AG09319 (cell line): ENCODE data around the gene RTF1.
A peak's percentile ranks its signal among the peaks of the same experiment; 100 is the strongest.
"Not testable (repeated sequence)": the region's sequence is repeated elsewhere in the genome, so short reads cannot be mapped to it uniquely, and the experiment has no call there.

Source experiments
- DNase-seq: peaks from one replicate; pipeline ENCODE4 v3.0.0-alpha.2; 2010; ENCODE audit warnings: low read depth; ENCODE audit errors: extremely low read depth
- TF ChIP-seq, protein P1 (sequence below): IDR thresholded peaks from 2 replicates; pipeline ENCODE4 v1.5.1; 2011; ENCODE audit warnings: low read depth, mild to moderate bottlenecking, inconsistent platforms, low read length, moderate library complexity

The RTF1 gene

DNA sequence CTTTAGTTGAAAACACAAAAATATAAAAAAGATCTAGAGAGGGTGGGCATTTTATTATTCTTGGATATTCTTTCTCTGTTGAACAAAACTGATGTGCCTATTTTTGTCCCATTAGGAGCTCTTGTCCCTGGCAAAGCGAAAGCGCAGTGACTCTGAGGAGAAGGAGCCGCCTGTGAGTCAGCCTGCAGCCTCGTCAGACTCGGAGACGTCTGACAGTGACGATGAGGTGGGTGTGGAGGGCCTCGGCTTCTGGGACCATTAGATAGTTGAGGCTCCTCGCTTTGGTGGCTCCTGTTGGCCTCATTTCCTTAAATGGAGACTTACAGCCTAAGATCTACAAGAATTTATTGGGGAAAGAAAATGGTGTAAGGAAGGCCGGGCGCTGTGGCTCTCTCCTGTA is 21.3 kb downstream of the RTF1 start:
- TF ChIP-seq, protein P1, sequence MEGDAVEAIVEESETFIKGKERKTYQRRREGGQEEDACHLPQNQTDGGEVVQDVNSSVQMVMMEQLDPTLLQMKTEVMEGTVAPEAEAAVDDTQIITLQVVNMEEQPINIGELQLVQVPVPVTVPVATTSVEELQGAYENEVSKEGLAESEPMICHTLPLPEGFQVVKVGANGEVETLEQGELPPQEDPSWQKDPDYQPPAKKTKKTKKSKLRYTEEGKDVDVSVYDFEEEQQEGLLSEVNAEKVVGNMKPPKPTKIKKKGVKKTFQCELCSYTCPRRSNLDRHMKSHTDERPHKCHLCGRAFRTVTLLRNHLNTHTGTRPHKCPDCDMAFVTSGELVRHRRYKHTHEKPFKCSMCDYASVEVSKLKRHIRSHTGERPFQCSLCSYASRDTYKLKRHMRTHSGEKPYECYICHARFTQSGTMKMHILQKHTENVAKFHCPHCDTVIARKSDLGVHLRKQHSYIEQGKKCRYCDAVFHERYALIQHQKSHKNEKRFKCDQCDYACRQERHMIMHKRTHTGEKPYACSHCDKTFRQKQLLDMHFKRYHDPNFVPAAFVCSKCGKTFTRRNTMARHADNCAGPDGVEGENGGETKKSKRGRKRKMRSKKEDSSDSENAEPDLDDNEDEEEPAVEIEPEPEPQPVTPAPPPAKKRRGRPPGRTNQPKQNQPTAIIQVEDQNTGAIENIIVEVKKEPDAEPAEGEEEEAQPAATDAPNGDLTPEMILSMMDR, result no peak
- DNase-seq, result no peak

DNA sequence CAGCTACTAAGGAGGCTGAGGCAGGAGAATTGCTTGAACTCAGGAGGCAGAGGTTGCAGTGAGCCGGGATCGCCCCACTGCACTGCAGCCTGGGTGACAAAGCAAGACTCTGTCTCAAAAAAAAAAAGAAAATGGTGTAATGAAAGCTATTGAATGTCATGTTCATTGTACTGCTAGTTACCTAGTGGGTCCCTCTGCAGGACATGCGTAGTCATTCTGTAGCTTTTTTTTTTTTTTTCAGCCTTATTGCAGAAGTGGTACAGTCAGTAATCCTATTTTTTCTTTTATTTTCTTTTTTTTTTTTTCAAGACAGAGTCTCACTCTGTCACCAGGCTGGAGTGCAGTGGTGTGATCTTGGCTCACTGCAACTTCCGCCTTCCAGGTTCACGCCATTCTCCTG is 21.9 kb downstream of the RTF1 start:
- DNase-seq, result not testable (repeated sequence)

DNA sequence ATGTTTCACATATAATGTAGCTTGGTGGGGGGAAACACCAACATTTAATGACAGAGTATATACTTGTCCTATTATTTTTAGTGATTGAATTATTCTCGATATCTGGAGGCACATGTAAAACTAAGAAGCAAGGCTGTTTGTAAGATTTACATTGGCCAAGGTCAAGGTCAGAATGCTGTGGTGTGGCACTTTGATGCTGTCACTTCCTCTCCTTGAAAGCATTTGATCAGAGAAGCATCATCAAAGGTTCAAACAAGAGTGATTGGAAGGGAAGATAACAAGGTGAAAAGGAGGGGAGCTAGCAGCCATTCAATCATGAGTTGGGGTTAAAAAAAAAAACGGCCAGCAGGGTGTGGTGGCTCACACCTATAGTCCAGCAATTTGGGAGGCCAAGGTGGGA is 26.4 kb downstream of the RTF1 start:
- DNase-seq, result no peak
- TF ChIP-seq, protein P1, result no peak

DNA sequence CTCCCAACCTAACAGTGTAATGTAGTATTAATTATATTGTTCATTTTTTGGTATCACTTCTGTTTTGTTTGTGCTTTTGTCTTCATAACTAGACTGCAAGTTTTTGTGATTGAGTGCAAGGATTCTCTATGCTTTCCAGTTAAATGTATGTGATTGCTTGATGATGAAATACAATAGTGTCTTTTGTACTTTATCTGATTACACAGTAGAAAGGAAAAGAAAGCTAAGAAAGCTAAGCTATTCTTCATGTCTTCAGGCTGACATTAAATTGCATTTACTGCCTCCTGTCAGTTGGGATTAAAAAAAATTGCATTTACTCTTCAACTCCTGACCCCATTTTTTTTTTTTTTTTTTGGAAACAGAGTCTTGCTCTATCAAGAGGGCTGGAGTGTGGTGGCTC is 28.5 kb downstream of the RTF1 start:
- TF ChIP-seq, protein P1, result no peak
- no peak for DNase-seq

DNA sequence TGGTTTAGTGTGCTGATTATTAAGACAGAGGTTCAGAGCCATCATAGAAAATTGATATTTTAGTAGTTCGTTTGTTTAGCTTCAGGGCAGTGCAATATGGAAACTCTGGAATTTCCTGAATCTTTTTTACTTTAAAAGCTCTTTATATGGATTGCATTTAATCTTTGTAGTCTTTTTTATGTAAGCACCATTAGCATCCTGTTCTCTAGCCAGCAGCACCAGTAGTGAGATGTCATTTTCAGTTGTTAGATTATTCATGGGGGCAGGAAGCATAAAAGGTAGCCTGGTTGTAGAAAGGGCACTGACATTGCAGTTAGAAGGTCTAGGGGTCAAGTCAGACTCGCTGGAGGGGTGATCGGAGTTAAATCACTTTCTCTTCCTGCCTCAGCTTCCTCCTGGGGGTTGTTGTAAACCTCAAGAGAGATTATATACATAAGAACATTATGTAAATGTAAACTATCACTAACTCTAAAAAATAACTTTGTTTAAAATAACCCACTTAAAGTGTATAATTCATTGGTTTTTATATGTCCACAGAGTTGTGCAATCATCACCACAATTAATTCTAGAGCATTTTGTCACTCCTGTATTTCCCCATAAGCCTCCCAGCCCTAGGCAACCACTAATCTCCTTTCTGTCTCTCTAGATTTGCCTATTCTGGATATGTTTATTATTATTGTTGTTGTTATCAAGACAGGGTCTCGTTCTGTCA is 45.3 kb downstream of the RTF1 start:
- no peak for DNase-seq
- TF ChIP-seq, protein P1, result no peak

DNA sequence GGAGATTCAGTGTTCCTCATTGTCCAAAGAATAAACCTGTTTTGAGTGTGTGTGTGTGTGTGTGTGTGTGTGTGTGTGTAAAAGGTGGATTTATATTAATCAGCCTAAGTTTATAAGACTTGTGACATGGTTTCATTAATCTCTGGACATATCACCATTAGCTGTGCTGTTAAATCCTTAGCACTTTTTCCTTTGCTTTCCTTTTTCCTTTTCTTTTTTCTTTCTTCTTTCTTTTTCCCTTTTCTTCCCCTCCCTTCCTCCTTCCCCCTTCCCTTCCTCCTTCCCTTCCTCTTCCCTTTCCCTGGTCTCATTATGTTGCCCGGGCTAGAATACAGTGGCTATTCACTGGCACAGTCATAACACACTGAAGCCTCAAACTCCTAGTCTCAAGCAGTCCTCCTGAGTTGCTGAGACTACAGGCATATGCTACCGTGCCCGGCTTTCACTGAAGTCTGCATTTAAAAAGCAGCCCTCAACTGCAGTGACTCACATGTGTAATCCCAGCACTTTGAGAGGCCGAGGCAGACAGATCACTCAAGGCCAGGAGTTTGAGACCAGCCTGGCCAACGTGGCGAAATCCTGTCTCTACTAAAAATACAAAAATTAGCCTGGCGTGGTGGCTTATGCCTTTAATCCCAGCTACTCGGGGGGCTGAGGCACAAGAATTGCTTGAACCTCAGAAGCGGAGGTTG is 48.1 kb downstream of the RTF1 start:
- DNase-seq, result no peak
- TF ChIP-seq, protein P1, result no peak

DNA sequence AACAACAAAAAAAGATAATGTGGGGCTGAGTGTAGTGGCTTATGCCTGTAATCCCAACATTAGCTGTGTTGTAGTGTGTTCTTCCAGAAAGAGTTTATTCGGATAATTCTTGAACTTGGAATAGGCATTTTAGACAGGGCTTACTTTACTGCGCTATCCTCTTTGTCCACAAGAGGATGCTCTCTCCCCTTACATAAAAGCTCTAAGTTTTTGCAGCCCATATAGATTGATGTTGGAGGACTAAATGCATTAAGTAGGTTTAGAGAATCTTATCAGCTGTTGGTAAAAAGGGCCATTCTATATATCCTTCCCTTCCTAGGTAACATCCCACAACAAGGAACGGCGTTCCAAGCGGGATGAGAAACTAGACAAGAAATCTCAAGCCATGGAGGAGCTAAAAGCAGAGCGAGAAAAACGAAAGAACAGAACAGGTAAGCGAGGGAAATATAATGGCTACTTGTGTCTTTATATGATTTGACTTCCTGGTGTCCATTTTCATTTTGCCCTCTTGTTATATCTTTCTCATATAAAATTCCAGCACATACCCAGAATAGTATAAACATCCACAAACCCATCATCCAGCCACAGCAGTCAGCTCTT is 49.0 kb downstream of the RTF1 start:
- peak; percentile 20 for DNase-seq
- TF ChIP-seq, protein P1, result peak; percentile 97
